Endodermal cell (in vitro differentiated cells): Measurements from ENCODE around the gene MAGOHB. TPM values are rescaled to one million over a fixed set of nuclear protein-coding genes. Genes with fewer than 3 reads are reported as not detected.
"Not testable (repeated sequence)": the region's sequence is repeated elsewhere in the genome, so short reads cannot be mapped to it uniquely, and the experiment has no call there.

Experiments
- DNase-seq: peaks from one replicate; pipeline ENCODE4 v3.0.0-alpha.2; 2017
- H3K27ac ChIP-seq: 2 replicates; pipeline ENCODE4 v1.5.1; 2013; ENCODE audit warnings: mild to moderate bottlenecking, low read depth, low read length, moderate library complexity
- H3K27me3 ChIP-seq: 2 replicates; pipeline ENCODE4 v1.6.1; 2013; ENCODE audit warnings: mild to moderate bottlenecking, low read length, moderate library complexity; ENCODE audit not compliant: insufficient read depth, control insufficient read depth, poor library complexity, severe bottlenecking
- H3K36me3 ChIP-seq: 2 replicates; pipeline ENCODE4 v1.7.0; 2013; ENCODE audit warnings: mild to moderate bottlenecking, low read length, moderate library complexity; ENCODE audit not compliant: control insufficient read depth, insufficient read depth
- H3K4me1 ChIP-seq: one replicate; pipeline ENCODE4 v1.7.0; 2013; ENCODE audit warnings: low read length; ENCODE audit not compliant: control insufficient read depth, insufficient read depth
- H3K4me3 ChIP-seq: 2 replicates; pipeline ENCODE4 v1.5.1; 2013; ENCODE audit warnings: mild to moderate bottlenecking, low read length, moderate library complexity
- H3K9ac ChIP-seq: 2 replicates; pipeline ENCODE4 v1.6.1; 2013; ENCODE audit warnings: mild to moderate bottlenecking, low read length, moderate library complexity; ENCODE audit not compliant: poor library complexity, severe bottlenecking; ENCODE audit errors: extremely low read depth
- H3K9me3 ChIP-seq: 2 replicates; pipeline ENCODE4 v1.6.1; 2013; ENCODE audit warnings: mild to moderate bottlenecking, low read length, moderate library complexity; ENCODE audit not compliant: control insufficient read depth
- H3K27ac Mint-ChIP-seq: 2 replicates; pipeline ENCODE4 v1.8.0; 2020; ENCODE audit warnings: mixed read lengths
- H3K27me3 Mint-ChIP-seq: 2 replicates; pipeline ENCODE4 v1.8.0; 2021; ENCODE audit warnings: mild to moderate bottlenecking, mixed read lengths; ENCODE audit not compliant: insufficient read depth
- H3K36me3 Mint-ChIP-seq: 2 replicates; pipeline ENCODE4 v1.8.0; 2020; ENCODE audit warnings: low read depth, mixed read lengths
- H3K4me1 Mint-ChIP-seq: 2 replicates; pipeline ENCODE4 v1.8.0; 2020; ENCODE audit warnings: mixed read lengths
- H3K4me3 Mint-ChIP-seq: 2 replicates; pipeline ENCODE4 v1.8.0; 2020; ENCODE audit warnings: mild to moderate bottlenecking, moderate library complexity, mixed read lengths
- H3K9me3 Mint-ChIP-seq: 2 replicates; pipeline ENCODE4 v1.8.0; 2020; ENCODE audit warnings: mild to moderate bottlenecking, mixed read lengths
- WGBS, 2 experiments: methylation state at CpG; one replicate each; pipeline versions ENCODE4 v1.1.5 to v1.1.7; 2013; ENCODE audit warnings: missing lambda C conversion rate in 2 of 2, mixed read lengths in 1 of 2; ENCODE audit not compliant: insufficient coverage in 1 of 2, insufficient read length in 1 of 2; 5-methylcytosine and 5-hydroxymethylcytosine counted together
- total RNA-seq, 2 donors: library from RNA; stranded (reverse); fragmentation: NEBNext Ultra II Directional in 1 of 2; extraction: Animal tissue kit (Norgen Biotek cat#: 25700) in 1 of 2; gene quantifications; 2 replicates in 1 of 2; 3 replicates in 1 of 2; pipeline ENCODE4 v1.2.1, GENCODE V29; 2021
- TF ChIP-seq, protein P1 (sequence below): fragments of 200-600 bp; sonication (generic); conservative IDR thresholded peaks from 2 replicates; pipeline ENCODE4 v1.5.0; 2021; ENCODE audit warnings: antibody characterized with exemption, mild to moderate bottlenecking

The MAGOHB gene
- total RNA-seq, 2 donors from 2014 or later, result 53.8 to 75.8 TPM

DNA sequence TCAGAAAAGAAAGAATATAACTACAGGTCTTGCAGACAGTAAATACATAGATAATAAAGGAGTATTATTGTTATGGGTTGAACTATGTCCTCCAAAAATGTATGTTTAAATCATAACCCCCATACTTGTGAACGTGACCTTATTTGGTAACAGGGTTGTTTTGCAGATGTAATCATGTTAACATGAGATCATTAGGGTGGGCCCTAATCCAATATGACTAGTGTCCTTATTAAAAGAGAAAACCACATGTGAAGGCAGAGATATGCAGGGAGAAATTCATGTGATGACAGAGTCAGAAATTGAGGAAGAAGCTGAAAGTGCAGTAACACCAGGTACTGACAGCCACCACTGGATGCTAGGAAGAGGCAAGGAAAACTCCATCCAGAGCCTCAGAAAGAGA lies 29.0 kb downstream of the MAGOHB start:
- TF ChIP-seq, protein P1, sequence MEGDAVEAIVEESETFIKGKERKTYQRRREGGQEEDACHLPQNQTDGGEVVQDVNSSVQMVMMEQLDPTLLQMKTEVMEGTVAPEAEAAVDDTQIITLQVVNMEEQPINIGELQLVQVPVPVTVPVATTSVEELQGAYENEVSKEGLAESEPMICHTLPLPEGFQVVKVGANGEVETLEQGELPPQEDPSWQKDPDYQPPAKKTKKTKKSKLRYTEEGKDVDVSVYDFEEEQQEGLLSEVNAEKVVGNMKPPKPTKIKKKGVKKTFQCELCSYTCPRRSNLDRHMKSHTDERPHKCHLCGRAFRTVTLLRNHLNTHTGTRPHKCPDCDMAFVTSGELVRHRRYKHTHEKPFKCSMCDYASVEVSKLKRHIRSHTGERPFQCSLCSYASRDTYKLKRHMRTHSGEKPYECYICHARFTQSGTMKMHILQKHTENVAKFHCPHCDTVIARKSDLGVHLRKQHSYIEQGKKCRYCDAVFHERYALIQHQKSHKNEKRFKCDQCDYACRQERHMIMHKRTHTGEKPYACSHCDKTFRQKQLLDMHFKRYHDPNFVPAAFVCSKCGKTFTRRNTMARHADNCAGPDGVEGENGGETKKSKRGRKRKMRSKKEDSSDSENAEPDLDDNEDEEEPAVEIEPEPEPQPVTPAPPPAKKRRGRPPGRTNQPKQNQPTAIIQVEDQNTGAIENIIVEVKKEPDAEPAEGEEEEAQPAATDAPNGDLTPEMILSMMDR, result no peak

GRCh38 chr12:10582704-10583103 lies 30.7 kb downstream of the MAGOHB start:
- DNase-seq, result no peak
- Mint-ChIP-seq H3K9me3 (peaks cover 34% of the 10 kb centered on the region), H3K36me3 (peaks cover 38% of the 10 kb centered on the region), H3K27me3 (no peaks in the 10 kb centered on the region), H3K4me3 (no peak overlapping the region), H3K27ac (no peak overlapping the region), H3K4me1 (no peaks in the 10 kb centered on the region)
- TF ChIP-seq, protein P1, result no peak
- H3K9me3 ChIP-seq, result peaks cover 25% of the 10 kb centered on the region
- no peak overlapping the region for H3K4me3 ChIP-seq
- peaks cover 6% of the 10 kb centered on the region for H3K36me3 ChIP-seq
- no peak overlapping the region for H3K27ac ChIP-seq
- no peaks in the 10 kb centered on the region for H3K27me3 ChIP-seq
- 92% methylated on average over 3 of the region's 3 CpGs; no CpG with 5 or more reads in 1 of the 2 experiments for WGBS, 2 experiments
- no peaks in the 10 kb centered on the region for H3K4me1 ChIP-seq
- no peak overlapping the region for H3K9ac ChIP-seq

More for the DNA sequence above, 29.0 kb downstream of the MAGOHB start:
- Mint-ChIP-seq H3K27me3 (no peaks in the 10 kb centered on the region), H3K27ac (no peak overlapping the region), H3K4me1 (no peaks in the 10 kb centered on the region), H3K36me3 (peaks cover 44% of the 10 kb centered on the region), H3K4me3 (no peak overlapping the region), H3K9me3 (peaks cover 34% of the 10 kb centered on the region)
- no peak overlapping the region for H3K4me3 ChIP-seq
- no peaks in the 10 kb centered on the region for H3K4me1 ChIP-seq
- no peaks in the 10 kb centered on the region for H3K27me3 ChIP-seq
- peaks cover 6% of the 10 kb centered on the region for H3K36me3 ChIP-seq
- H3K9me3 ChIP-seq, result peaks cover 25% of the 10 kb centered on the region
- no peak for DNase-seq
- 100% methylated on average over 1 of the region's 1 CpG; no CpG with 5 or more reads in 1 of the 2 experiments for WGBS, 2 experiments
- no peak overlapping the region for H3K27ac ChIP-seq
- H3K9ac ChIP-seq, result no peak overlapping the region

GRCh38 chr12:10582133-10582532 lies 31.3 kb downstream of the MAGOHB start:
- WGBS, 2 experiments, result 80% methylated on average over 3 of the region's 3 CpGs; no CpG with 5 or more reads in 1 of the 2 experiments
- H3K4me3 ChIP-seq, H3K36me3 ChIP-seq, H3K4me3 Mint-ChIP-seq, H3K27me3 ChIP-seq, H3K4me1 Mint-ChIP-seq, H3K9ac ChIP-seq, H3K27ac ChIP-seq, H3K27ac Mint-ChIP-seq, H3K4me1 ChIP-seq, H3K27me3 Mint-ChIP-seq, DNase-seq: not testable (repeated sequence)
- Mint-ChIP-seq H3K36me3 (peaks cover 38% of the 10 kb centered on the region), H3K9me3 (peaks cover 34% of the 10 kb centered on the region)
- peaks cover 25% of the 10 kb centered on the region for H3K9me3 ChIP-seq

DNA sequence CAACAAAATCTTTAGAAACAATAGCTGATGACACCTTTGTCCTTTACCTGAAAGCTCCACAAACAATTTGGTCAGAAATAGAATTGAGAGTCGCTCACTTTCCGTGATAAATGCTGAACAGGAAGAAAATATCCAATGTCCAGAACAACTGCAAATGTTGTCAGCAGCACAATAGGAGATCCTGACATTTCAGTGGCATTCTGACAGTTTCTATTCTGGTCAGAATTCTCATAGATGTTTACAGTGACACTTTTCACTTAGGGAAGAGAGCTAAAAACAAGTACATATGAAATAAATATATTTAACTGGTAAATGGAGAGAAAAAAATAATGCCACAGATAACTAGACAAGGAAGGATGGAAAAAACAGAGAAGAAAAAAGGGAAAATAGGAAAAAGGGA lies 39.1 kb downstream of the MAGOHB start:
- Mint-ChIP-seq H3K27me3 (no peaks in the 10 kb centered on the region), H3K36me3 (peaks cover 2% of the 10 kb centered on the region), H3K27ac (no peak overlapping the region), H3K4me3 (no peak overlapping the region), H3K9me3 (peaks cover 17% of the 10 kb centered on the region), H3K4me1 (peaks cover 8% of the 10 kb centered on the region)
- 90 to 94% methylated on average over 2 of the region's 2 CpGs for WGBS, 2 experiments
- Histone ChIP-seq H3K4me1 (no peaks in the 10 kb centered on the region), H3K9ac (no peak overlapping the region), H3K27me3 (no peaks in the 10 kb centered on the region), H3K9me3 (peaks cover 13% of the 10 kb centered on the region), H3K27ac (no peak overlapping the region), H3K36me3 (no peaks in the 10 kb centered on the region), H3K4me3 (no peak overlapping the region)
- no peak for DNase-seq
- TF ChIP-seq, protein P1, result no peak

- not testable (repeated sequence) for H3K4me1 Mint-ChIP-seq, H3K4me3 ChIP-seq, H3K27me3 ChIP-seq, H3K27me3 Mint-ChIP-seq, DNase-seq, H3K9ac ChIP-seq, H3K27ac ChIP-seq, H3K4me3 Mint-ChIP-seq, H3K36me3 ChIP-seq, H3K36me3 Mint-ChIP-seq, H3K4me1 ChIP-seq
- peaks cover 13% of the 10 kb centered on the region for H3K9me3 ChIP-seq
- WGBS, 2 experiments, result 92% methylated on average over 1 of the region's 3 CpGs; no CpG with 5 or more reads in 1 of the 2 experiments
- peak overlapping the region; percentile 47 for H3K27ac Mint-ChIP-seq
- peaks cover 17% of the 10 kb centered on the region for H3K9me3 Mint-ChIP-seq
These were observed 41.4 kb downstream of the MAGOHB start for GRCh38 chr12:10572021-10572490.
